Stomach (tissue), 4 donors: ENCODE data around the gene DYNC1I2.

Source experiments
- CTCF ChIP-seq, 7 experiments: fragments of 450-650 bp in 4 of 7; fragments of 200-600 bp in 3 of 7; sonication (generic) in 3 of 7; IDR thresholded peaks; one replicate each; pipeline ENCODE4 v1.5.1; 2016 to 2019; ENCODE audit warnings: antibody characterized with exemption in 7 of 7, control low read depth in 2 of 7, mild to moderate bottlenecking in 1 of 7
- POLR2A ChIP-seq, 4 donors: fragments of 450-650 bp; IDR thresholded peaks; one replicate each; pipeline ENCODE4 v1.6.1; 2016; ENCODE audit warnings: antibody characterized with exemption in 4 of 4, control low read depth in 2 of 4, mild to moderate bottlenecking in 1 of 4, moderate library complexity in 1 of 4

DNA sequence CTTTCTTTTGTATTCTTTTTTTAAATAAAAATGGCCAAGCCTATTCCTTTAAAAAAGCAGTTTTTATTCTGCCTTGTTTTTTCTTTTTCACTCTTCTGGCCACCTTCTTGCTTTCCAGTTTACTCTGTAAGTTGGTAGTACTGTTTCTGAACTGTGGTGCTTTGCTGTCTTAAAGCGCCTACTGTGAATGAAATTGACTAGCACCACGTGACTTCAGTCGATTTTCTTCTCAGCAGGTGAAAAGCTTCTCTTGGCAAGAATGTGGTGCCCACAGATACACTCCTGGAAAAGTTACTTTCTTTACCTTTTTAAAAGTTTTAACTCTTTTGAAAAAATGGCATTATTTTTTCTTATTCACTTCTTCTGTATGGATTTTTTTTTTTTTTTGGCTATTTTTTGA, 32.4 kb downstream of the DYNC1I2 start:
- TF ChIP-seq POLR2A (IDR thresholded peaks at IDR 0.05), result no peak
- TF ChIP-seq CTCF (IDR thresholded peaks at IDR 0.05), result no peak
